NB4 (cell line): Measurements from ENCODE around the gene MMADHC.
A peak's percentile ranks its signal among the peaks of the same experiment; 100 is the strongest.

Source experiments
- CTCF ChIP-seq: IDR thresholded peaks from one replicate; pipeline ENCODE4 v1.5.1; 2012; ENCODE audit warnings: low read depth, low read length
- POLR2A ChIP-seq: IDR thresholded peaks from 2 replicates; pipeline ENCODE4 v1.6.1; 2011; ENCODE audit warnings: mild to moderate bottlenecking; ENCODE audit not compliant: insufficient read length; ENCODE audit errors: extremely low read depth

GRCh38 chr2:149559341-149560068, 28.1 kb downstream of the MMADHC start:
- TF ChIP-seq POLR2A, result no peak
- TF ChIP-seq CTCF, result peak; percentile 4
